ENCODE results near the gene SOX18.

GRCh38 chr20:64064145-64064698 is 14.8 kb upstream of the SOX18 start:
- TF ChIP-seq POLR2AphosphoS5 (IDR thresholded peaks at IDR 0.05), result no peak
- TF ChIP-seq EP300 (IDR thresholded peaks at IDR 0.05), result no peak
- TF ChIP-seq POLR2A (IDR thresholded peaks at IDR 0.05), result no peak

All from upper lobe of left lung (tissue), 4 donors.